ENCODE data around the gene DDX53.

- TF ChIP-seq RAD21 (IDR thresholded peaks at IDR 0.05; ENCODE audit: low read depth) (no peak), CEBPB (IDR thresholded peaks at IDR 0.05) (no peak)
These were observed 12.9 kb downstream of the DDX53 start for GRCh38 chrX:23012636-23013035.

Measured in Ishikawa (cell line).